Kidney epithelial cell (primary cell): ENCODE results near the gene CMYA5. TPM values are rescaled to one million over a fixed set of nuclear protein-coding genes. Genes with fewer than 3 reads are reported as not detected.

Experiments used
- DNase-seq: peaks from one replicate; pipeline ENCODE4 v3.0.0-alpha.2; 2010; ENCODE audit warnings: low read depth
- H3K27me3 ChIP-seq: 2 replicates; pipeline ENCODE4 v1.6.0; 2011; ENCODE audit warnings: low read length; ENCODE audit not compliant: control insufficient read depth, insufficient read depth
- H3K36me3 ChIP-seq: 2 replicates; pipeline ENCODE4 v1.5.1; 2011; ENCODE audit warnings: low read length; ENCODE audit not compliant: control insufficient read depth, insufficient read depth
- H3K4me3 ChIP-seq: 2 replicates; pipeline ENCODE4 v1.5.1; 2011; ENCODE audit warnings: low read depth, mild to moderate bottlenecking, control low read depth, low read length
- CTCF ChIP-seq: IDR thresholded peaks from 2 replicates; pipeline ENCODE4 v1.5.1; 2011; ENCODE audit warnings: mild to moderate bottlenecking, moderate library complexity, low read length, control low read depth, inconsistent platforms; ENCODE audit not compliant: insufficient read depth, poor library complexity, severe bottlenecking
- total RNA-seq: library from RNA; depleted of rRNA; stranded (reverse); fragments of >200 nt; gene quantifications from 2 replicates; pipeline ENCODE4 v1.2.3, GENCODE V29; 2015

Gene CMYA5
- total RNA-seq, 1 donor from 2014 or later = 0.96 TPM

GRCh38 chr5:79745255-79745654, 55.6 kb downstream of the CMYA5 start:
- no peak for DNase-seq
- H3K4me3 ChIP-seq = no peak overlapping the region
- H3K36me3 ChIP-seq = no peaks in the 10 kb centered on the region
- no peaks in the 10 kb centered on the region for H3K27me3 ChIP-seq
- TF ChIP-seq CTCF = no peak

- DNase-seq = no peak
- Histone ChIP-seq H3K4me3 (no peak overlapping the region), H3K36me3 (no peaks in the 10 kb centered on the region), H3K27me3 (no peaks in the 10 kb centered on the region)
- no peak for TF ChIP-seq CTCF
These were observed 57.3 kb downstream of the CMYA5 start for GRCh38 chr5:79746642-79747569.

- Histone ChIP-seq H3K36me3 (no peaks in the 10 kb centered on the region), H3K27me3 (no peaks in the 10 kb centered on the region), H3K4me3 (no peak overlapping the region)
- no peak for DNase-seq
- TF ChIP-seq CTCF = no peak
These were observed 61.2 kb downstream of the CMYA5 start for GRCh38 chr5:79750611-79751510.

GRCh38 chr5:79753092-79753491, 63.5 kb downstream of the CMYA5 start:
- Histone ChIP-seq H3K4me3 (no peak overlapping the region), H3K27me3 (no peaks in the 10 kb centered on the region), H3K36me3 (no peaks in the 10 kb centered on the region)
- no peak for TF ChIP-seq CTCF
- DNase-seq = no peak

GRCh38 chr5:79753877-79754645, 64.4 kb downstream of the CMYA5 start:
- Histone ChIP-seq H3K36me3 (no peaks in the 10 kb centered on the region), H3K4me3 (no peak overlapping the region), H3K27me3 (no peaks in the 10 kb centered on the region)
- no peak for DNase-seq
- no peak for TF ChIP-seq CTCF
